ENCODE measurements around the gene ZMPSTE24.

GRCh38 chr1:40274331-40274730 lies 16.3 kb downstream of the ZMPSTE24 start:
- TF ChIP-seq CTCF (IDR thresholded peaks at IDR 0.05 in 2 of 3, conservative IDR thresholded peaks at IDR 0.05 in 1 of 3; ENCODE audit: borderline replicate concordance in 1 of 3, insufficient read depth in 1 of 3, low read depth in 2 of 3, low read length in 2 of 3) (no peak), ZBTB33 (IDR thresholded peaks at IDR 0.05; ENCODE audit: extremely low read depth, insufficient replicate concordance, low read length) (no peak), POLR2AphosphoS5 (IDR thresholded peaks at IDR 0.05; ENCODE audit: low read depth, low read length) (no peak), POLR2A (IDR thresholded peaks at IDR 0.05; ENCODE audit: borderline replicate concordance, extremely low read depth, insufficient read depth, insufficient read length) (no peak), SP1 (IDR thresholded peaks at IDR 0.05; ENCODE audit: low read depth) (no peak)
